ENCODE results near the gene POLK. TPM values are rescaled to one million over a fixed set of nuclear protein-coding genes. Genes with fewer than 3 reads are reported as not detected.
A peak's percentile ranks its signal among the peaks of the same experiment; 100 is the strongest.
"Not testable (repeated sequence)": the region's sequence is repeated elsewhere in the genome, so short reads cannot be mapped to it uniquely, and the experiment has no call there.

The POLK gene
- total RNA-seq: 20.6 TPM
- long read RNA-seq, full-length matches to known transcripts: 8 of 19 reads
- long read RNA-seq, partial matches to known transcripts: 4 of 19 reads
- long read RNA-seq, other reads (novel, unspliced or antisense): 7 of 19 reads

DNA sequence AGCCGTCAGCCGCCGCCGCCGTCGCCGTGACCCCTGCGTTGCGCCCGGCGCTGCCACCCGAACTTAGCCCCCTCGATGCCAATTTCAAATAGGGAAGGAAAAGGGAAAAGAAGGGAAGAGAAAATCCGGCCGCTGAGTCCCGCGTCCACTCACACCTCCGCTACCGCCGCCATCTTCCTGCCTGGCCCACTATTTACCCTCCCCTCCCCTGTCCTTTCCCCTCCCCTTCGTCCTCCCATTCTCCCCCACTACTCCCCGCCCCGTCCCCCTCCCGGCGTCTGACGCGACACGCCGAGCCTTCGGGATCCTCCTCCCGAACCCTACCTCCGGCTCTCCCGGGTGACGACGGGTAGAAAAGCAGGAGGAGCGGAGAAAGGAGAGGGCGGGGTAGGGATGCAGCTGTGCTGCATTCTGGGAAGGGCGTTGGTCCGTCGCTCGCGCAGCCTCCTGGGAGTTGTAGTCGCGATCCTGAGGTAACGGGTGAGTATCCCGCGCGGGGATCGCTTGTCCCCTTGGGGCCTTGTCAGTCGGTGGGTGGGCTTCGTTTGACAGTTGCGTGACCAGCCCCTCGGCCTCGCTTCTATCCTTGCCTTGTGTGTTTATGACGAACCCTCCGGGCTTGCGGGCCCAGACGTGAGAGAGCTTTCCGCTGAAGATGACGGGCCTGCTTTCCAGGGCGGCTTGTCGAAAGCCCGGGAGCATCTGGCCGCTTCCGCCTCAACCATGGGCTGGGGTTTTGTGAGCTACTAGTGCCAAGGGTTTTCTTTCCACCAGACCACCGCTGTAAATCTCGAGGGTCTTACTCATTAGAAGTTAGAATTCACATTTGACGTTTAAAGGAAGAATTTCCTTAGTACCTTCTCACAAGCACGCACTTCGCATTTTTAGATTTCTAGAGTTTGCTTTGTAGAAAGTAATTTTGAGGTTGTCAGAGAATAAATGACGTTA is at the start of gene POLK, which contains the start of gene CERT1:
POLK (plus strand) TSS at position 457 of the 948 bp plus-strand sequence.
CERT1 (minus strand) TSS at position 195 of the 948 bp plus-strand sequence. CDS start 422 bp downstream, outside the sequence.
- DNase-seq: peak; percentile 98
- ATAC-seq (ENCODE audit: poor library complexity): peak; percentile 96
- intact Hi-C loops (cut with DNase I): loop anchor here (10.0 kb wide), 1 partner anchor 53 kb away; no protein-coding TSS in a partner anchor

DNA sequence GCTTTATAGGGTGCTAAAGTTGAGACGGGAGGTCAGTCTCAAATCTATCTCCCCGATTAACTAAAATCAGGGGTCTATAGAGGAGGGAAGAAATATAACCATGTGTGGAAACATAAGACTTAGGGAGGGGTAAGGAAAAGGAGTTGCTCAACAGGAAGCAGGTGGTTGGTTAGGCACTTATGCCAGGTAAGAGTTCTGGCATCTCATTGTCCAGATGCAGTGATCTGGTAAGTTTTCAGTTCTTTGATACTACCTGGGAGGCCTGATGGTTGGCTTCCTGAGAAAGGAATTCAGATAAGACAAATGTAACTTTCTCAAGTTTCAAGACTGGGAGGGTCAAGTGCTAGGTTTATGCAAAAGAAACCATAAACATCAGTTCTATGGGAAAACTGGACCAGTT is 48.0 kb upstream of the POLK start:
- no peak for ATAC-seq (ENCODE audit: poor library complexity)
- DNase-seq: no peak
- intact Hi-C loops (cut with DNase I): no loop called here

DNA sequence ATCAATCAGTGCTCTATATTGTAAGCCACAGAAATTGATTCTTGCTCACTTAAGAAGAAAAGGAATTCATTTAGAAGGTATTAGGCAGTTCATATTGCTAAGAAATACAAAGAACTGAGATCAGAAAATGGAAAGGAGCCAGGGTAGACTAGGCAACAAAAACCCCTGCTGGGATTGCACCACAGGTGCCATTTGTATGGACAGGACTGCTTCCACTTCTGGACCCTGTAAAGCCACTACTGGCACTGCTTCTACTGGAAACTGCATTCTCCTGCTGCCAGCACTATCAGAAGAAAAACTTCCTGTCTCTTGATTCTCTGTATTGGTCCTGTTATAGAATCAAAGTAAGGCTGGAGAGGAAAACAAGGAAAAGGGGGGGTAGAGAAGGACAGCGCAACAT is 46.2 kb upstream of the POLK start:
- intact Hi-C loops (cut with DNase I): no loop called here
- DNase-seq: no peak
- peak; percentile 27 for ATAC-seq (ENCODE audit: poor library complexity)

DNA sequence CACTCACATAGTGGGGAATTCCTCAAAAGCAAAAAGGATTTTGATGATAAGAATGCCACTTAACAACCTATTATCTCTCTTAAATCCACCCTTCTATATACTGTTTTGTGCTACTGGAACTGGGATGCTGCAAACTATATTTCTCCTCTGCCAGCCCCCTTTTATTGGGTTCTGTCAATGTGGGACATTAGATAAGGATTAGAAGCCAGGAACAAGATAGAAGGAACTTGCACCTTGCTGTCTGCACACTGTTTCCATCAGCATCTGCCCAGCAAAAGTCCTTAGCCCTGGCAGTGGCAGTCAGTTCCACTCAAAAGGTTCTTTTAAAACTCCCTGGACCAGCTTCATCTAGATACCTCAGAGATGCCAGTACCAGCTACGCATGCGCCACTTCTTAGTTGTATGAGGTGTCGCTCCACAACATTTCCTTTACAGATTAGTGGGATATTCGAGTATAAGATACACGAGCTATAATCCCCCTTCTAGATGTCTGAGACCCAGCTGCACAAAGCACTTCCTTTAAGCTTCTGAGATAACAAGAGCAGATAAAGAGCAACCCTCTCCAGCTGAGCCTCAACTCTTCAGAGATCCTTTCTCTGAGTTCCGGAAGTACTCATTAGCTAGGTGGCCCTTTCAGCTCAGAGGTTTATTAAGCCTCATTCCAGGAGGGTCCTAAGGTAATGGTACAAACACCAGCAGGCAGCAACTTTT is 45.5 kb upstream of the POLK start:
- no peak for DNase-seq
- intact Hi-C loops (cut with DNase I): no loop called here
- ATAC-seq (ENCODE audit: poor library complexity): no peak

DNA sequence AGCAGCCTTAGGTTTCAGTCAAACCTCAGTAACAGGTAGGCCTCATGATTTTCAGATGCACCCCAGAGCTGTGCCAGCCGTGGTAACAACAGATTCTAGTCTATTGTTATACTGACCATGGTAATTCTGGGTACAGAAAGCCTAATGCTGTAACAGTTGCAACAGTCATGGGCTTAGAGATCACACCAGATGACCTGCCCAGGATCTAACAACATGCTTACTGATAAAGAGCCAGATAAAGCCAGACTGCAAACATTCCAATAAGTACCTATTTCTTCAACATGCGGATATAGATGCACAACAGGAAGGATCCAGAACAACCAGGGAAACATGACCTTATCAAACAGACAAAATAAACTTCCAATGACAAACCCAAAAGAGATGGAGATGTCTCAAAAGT is 43.1 kb upstream of the POLK start:
- ATAC-seq (ENCODE audit: poor library complexity) (no peak), DNase-seq (no peak)
- intact Hi-C loops (cut with DNase I): no loop called here

DNA sequence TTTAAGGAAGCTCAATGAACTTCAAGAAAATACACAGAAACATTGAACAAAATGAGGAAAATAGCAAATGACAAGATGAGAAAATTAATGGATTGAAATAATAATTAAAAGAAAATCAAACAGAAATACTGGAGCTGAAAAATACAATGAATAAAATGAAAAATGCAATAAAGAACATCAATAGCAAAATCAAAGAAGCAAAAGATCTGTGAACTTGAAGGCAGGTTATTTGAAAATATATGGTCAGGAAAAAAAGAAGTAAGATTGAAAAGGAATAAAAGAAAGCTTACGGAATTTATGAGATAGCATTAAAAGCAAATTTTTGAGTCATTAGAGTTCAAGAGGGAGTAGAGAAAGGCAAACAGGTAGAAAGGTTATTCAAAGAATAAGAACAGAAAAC is 42.7 kb upstream of the POLK start:
- no peak for DNase-seq
- intact Hi-C loops (cut with DNase I): no loop called here
- no peak for ATAC-seq (ENCODE audit: poor library complexity)

DNA sequence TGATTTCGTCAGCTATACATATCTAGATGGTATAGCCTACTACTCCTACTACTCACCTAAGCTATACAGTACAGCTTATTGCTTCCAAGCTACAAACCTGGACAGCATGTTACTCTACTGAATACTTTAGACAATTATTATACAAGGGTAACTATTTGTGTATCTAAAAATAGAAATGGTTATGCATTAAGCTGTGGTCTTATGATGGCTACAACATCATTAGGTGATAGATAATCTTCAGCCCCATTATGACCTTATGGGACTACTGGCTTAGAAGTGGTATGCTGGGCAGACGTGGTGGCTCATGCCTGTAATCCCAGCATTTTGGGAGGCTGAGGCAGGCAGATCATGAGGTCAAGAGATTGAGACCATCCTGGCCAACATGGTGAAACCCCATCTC is 40.5 kb upstream of the POLK start:
- intact Hi-C loops (cut with DNase I): no loop called here
- no peak for ATAC-seq (ENCODE audit: poor library complexity)
- DNase-seq: no peak

DNA sequence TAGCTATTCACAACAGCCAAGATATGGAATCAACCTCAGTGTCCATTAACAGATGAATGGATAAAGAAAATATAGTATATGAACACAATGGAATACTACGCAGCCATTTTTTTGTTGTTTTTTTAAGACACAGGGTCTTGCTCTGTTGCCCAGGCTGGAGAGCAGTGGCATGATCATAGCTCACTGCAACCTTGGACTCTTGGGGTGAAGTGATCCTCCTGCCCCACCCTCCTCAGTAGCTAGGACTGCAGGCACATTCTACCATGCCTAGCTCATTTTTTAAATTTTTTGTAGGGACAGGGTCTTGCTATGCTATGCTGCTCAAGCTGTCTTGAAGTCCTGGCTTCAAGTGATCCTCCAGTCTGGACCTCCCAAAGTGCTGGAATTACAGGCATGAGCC is 38.7 kb upstream of the POLK start:
- intact Hi-C loops (cut with DNase I): no loop called here
- no peak for ATAC-seq (ENCODE audit: poor library complexity)

DNA sequence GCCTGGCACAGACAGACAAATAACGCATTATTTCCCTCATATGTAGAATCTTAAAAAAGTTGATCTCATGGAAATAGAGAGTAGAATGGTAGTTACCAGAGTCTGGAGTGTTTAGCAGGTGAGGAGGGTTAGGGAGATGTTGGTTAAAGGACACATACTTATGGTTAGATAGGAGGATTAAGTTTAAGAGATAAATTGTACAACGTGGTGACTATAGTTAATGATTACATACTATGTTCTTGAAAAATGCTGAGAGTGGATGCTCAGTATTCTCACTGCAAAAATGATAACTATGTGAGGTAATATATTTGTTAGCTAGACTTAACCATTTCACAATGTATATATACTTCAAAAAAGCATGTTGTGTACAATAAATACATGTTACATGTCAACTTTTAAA is 38.2 kb upstream of the POLK start:
- ATAC-seq (ENCODE audit: poor library complexity) (no peak), DNase-seq (no peak)
- intact Hi-C loops (cut with DNase I): no loop called here

More for the DNA sequence above, 38.7 kb upstream of the POLK start:
- DNase-seq: no peak

DNA sequence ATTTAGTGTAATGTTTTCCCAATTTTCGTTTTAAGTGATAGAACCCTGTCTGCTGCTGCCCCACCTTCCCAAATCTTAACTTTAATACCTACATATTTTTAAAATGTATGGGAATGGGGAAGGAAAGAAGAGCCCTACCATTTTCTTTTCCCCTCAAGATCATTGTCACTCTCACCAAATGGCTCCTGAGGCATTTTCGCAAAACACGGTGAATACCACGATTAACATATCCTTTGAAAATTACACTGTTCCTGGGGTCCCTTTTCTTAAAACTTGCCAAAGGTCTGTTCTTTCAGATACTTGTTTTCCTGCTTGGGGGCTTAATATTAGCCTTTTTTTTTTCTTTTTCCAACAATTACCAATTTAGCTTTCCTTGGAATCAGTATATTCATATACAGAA is 36.3 kb upstream of the POLK start:
- DNase-seq: no peak
- ATAC-seq (ENCODE audit: poor library complexity): no peak
- intact Hi-C loops (cut with DNase I): no loop called here

DNA sequence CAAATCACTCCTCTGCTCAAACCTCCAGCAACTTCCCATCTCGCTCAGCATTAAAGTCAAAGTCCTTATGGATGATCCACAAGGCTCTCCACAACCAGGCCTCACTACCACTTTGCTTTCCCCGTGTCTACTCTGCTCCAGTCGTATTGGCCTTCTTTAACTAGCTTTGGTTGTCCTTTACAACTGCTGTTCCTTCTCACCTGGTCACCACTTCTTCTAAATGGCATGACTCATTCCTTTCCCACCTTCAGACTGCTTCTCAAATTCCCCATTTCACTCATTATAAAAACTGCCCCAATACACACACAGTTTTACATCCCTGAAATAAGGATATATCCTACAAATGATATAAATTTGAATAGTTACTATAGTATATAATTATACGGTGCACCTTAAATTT is 30.7 kb upstream of the POLK start:
- DNase-seq (no peak), ATAC-seq (ENCODE audit: poor library complexity) (no peak)
- intact Hi-C loops (cut with DNase I): no loop called here

DNA sequence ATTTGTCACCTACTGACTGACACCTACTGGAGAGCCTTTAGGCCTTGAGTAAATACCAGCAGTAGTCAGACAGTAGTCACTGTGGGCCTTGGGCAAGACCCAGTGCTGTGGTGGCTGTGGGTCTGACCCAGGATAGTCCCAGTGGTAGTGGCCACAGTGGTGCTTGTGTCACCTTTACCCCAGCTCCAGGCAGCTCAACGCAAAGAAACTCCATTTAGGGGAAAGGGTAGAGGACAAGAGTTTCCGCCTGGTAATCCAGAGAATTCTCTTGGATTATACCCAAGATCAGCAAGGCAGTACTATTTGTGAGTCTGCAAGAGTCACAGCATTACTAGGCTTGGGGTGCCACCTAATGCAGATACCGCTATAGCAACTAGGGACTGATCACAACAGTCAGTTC is 29.2 kb upstream of the POLK start:
- intact Hi-C loops (cut with DNase I): no loop called here
- ATAC-seq (ENCODE audit: poor library complexity) (no peak), DNase-seq (no peak)

DNA sequence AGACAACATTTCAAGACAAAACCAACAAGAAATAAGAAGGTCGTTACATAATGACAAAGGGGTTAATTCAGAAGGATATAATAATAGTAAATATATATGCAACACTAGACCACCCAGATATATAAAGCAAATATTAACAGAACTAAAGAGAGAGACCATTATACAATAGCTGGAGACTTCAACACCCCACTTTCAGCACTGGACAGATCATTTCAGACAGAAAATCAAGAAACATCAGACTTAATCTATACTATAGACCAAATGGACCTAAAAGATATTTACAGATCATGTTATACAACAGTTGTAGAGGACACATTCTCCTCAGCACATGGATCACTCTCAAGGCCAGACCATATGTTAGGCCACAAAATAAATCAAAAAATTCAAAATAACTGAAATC is 27.1 kb upstream of the POLK start:
- ATAC-seq (ENCODE audit: poor library complexity): no peak

DNA sequence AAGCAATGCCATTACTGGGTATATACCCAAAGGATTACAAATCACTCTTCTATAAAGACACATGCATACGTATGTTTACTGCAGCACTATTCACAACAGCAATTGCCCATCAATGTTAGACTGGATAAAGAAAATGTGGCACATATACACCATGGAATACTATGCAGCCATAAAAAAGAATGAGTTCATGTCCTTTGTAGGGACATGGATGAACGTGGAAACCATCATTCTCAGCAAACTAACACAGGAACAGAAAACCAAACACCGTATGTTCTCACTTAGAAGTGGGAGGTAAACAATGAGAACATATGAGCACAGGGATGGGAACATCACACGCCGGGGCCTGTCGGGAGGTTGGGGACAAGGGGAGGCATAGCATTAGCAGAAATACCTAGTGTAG is 21.8 kb upstream of the POLK start:
- ATAC-seq (ENCODE audit: poor library complexity); intact Hi-C loops (cut with DNase I); DNase-seq: not testable (repeated sequence)

More for the DNA sequence above, 27.1 kb upstream of the POLK start:
- DNase-seq: no peak
- intact Hi-C loops (cut with DNase I): no loop called here

DNA sequence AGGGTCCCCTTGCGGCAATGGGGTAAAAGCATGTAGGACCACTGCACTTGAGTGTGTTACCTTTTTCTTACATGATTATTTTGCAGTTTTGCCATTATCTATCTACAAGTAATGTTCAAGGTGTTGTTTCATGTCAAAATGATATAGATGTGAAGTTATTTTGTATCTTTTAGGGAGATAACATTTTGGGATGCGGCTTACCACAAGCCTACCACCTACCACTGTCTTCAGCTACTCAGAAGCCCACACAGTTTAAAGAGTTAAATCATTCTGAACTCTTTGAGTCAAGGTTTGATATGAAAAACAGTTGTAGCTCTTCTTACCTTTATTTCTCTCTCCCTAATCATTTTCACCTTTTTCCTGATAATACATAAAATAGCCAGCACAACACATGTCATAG is 20.1 kb upstream of the POLK start:
- no peak for ATAC-seq (ENCODE audit: poor library complexity)
- no peak for DNase-seq
- intact Hi-C loops (cut with DNase I): no loop called here

DNA sequence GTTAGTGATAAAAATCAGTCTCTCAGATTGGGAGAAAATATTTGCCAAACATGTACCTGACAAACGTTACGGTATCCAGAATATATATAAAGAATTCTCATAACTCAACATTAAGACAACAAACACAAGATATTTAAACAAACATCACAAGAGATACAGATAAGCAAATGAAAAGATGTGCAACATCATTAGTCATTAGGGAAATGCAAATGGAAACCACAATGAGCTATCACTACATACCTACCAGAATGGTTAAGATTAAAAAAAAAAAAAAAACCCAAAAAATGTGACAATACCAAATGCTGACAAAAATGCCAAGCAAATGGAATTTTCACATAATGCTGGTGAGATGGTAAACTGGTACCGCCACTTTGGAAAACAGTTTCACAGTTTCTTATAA is 15.7 kb upstream of the POLK start:
- intact Hi-C loops (cut with DNase I): no loop called here
- DNase-seq: no peak
- no peak for ATAC-seq (ENCODE audit: poor library complexity)

DNA sequence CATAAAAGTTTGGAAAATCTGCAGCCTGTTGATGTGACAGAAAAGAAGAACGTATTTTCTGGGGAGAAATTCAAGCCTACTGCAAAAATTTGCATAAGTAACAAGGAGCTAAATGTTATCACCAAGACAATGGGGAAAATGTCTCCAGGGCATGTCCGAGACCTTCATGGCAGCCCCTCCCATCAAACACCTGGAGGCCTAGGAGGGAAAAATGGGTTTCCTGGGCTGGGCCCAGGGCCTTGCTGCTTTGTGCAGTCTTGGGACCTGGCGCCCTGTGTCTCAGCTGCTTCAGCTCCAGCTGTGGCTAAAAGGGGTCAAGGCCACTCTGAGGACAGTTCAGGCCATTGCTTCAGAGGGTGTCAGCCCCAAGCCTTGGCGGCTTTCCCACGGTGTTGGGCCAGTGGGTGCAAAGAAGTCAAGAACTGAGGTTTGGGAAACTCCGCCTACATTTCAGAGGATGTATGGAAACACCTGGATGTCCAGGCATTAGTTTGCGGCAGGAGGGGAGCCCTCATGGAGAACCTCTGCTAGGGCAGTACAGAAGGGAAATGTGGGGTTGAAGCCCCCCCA is 13.4 kb upstream of the POLK start:
- ATAC-seq (ENCODE audit: poor library complexity) (no peak), DNase-seq (no peak)
- intact Hi-C loops (cut with DNase I): no loop called here

DNA sequence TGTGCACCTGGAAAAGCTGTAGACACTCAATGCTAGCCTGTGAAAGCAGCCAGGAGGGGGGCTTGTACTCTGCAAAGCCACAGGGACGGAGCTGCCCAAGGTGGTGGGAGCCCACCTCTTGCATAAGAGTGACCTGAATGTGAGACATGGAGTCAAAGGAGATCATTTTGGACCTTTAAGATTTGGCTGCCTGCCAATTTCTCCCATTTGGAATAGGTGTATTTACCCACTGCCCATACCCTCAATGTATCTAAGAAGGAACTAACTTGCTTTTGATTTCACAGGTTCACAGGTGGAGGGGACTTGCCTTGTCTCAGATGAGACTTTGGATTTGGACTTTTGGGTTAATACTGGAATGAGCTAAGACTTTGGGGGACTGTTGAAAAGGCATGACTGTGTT is 12.8 kb upstream of the POLK start:
- intact Hi-C loops (cut with DNase I); DNase-seq; ATAC-seq (ENCODE audit: poor library complexity): not testable (repeated sequence)

DNA sequence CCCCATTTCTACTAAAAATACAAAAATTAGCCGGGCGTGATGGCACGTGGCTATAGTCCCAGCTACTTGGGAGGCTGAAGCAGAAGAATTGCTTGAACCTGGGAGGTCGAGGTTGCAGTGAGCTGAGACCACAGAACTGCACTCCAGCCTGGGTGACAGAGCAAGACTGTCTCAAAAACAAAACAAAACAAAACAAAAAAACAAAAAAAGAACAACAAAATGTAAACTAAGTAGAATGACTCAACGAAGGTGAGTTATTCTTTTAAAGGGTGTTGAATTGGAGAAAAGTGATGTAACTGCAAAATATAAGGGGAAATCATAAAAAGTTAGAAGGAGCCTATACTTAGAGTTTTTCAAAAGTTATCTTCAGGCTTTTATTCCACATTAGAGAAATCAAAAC is 6.6 kb upstream of the POLK start:
- intact Hi-C loops (cut with DNase I); ATAC-seq (ENCODE audit: poor library complexity); DNase-seq: not testable (repeated sequence)
